SK-N-SH treated with all-trans-retinoic acid at 6 μM for 48 hours (cell line): ENCODE data around the gene CD200.

Source experiments
- ATAC-seq: fragments of 200-7000 bp; cut with Tn5 transposase; 3 replicates; pipeline ENCODE4 v1.9.1; 2020; ENCODE audit warnings: mild to moderate bottlenecking, moderate library complexity
- ARNTL ChIP-seq: fragments of 450-650 bp; formaldehyde crosslinking; IDR thresholded peaks from 2 replicates; pipeline ENCODE4 v1.5.0; 2020; ENCODE audit warnings: low read depth, mild to moderate bottlenecking, moderate library complexity, borderline replicate concordance
- BACH2 ChIP-seq: fragments of 250-450 bp; sonication (Bioruptor Pico); IDR thresholded peaks from 2 replicates; pipeline ENCODE4 v1.9.0; 2021; ENCODE audit warnings: mild to moderate bottlenecking, borderline replicate concordance
- CSDC2 ChIP-seq: fragments of 250-450 bp; sonication (Bioruptor Pico); IDR thresholded peaks from 2 replicates; pipeline ENCODE4 v1.5.0; 2020; ENCODE audit warnings: mild to moderate bottlenecking, moderate library complexity
- ESRRG ChIP-seq: fragments of 250-450 bp; sonication (Bioruptor Pico); IDR thresholded peaks from 2 replicates; pipeline ENCODE4 v1.6.1; 2021; ENCODE audit warnings: mild to moderate bottlenecking
- GLIS3 ChIP-seq: fragments of 250-450 bp; sonication (Bioruptor Pico); IDR thresholded peaks from 2 replicates; pipeline ENCODE4 v1.5.0; 2020; ENCODE audit warnings: mild to moderate bottlenecking, moderate library complexity
- ISL1 ChIP-seq: fragments of 250-450 bp; sonication (Bioruptor Pico); IDR thresholded peaks from 2 replicates; pipeline ENCODE4 v2.1.2; 2022; ENCODE audit warnings: mild to moderate bottlenecking, moderate library complexity
- OSR1 ChIP-seq: fragments of 250-450 bp; sonication (Bioruptor Pico); IDR thresholded peaks from 2 replicates; pipeline ENCODE4 v1.8.0; 2022; ENCODE audit warnings: moderate library complexity, mild to moderate bottlenecking, inconsistent platforms
- PPARA ChIP-seq: fragments of 250-450 bp; sonication (Bioruptor Pico); IDR thresholded peaks from 2 replicates; pipeline ENCODE4 v1.5.0; 2020; ENCODE audit warnings: mild to moderate bottlenecking, borderline replicate concordance
- RARB ChIP-seq: fragments of 250-450 bp; sonication (Bioruptor Pico); IDR thresholded peaks from 2 replicates; pipeline ENCODE4 v1.8.0; 2021; ENCODE audit warnings: mild to moderate bottlenecking, moderate library complexity
- TCF4 ChIP-seq: fragments of 250-450 bp; sonication (Bioruptor Pico); IDR thresholded peaks from 2 replicates; pipeline ENCODE4 v1.8.0; 2021; ENCODE audit warnings: mild to moderate bottlenecking, moderate library complexity, borderline replicate concordance
- TOX ChIP-seq: fragments of 250-450 bp; sonication (Bioruptor Pico); IDR thresholded peaks from 2 replicates; pipeline ENCODE4 v1.8.0; 2021; ENCODE audit warnings: mild to moderate bottlenecking, moderate library complexity, borderline replicate concordance
- ZC3H10 ChIP-seq: fragments of 250-450 bp; sonication (Bioruptor Pico); IDR thresholded peaks from 2 replicates; pipeline ENCODE4 v1.5.1; 2021; ENCODE audit warnings: mild to moderate bottlenecking, moderate library complexity
- ZFP3 ChIP-seq: fragments of 250-450 bp; sonication (Bioruptor Pico); IDR thresholded peaks from 2 replicates; pipeline ENCODE4 v1.5.0; 2020; ENCODE audit warnings: mild to moderate bottlenecking, moderate library complexity
- ZFP30 ChIP-seq: fragments of 450-650 bp; formaldehyde crosslinking; IDR thresholded peaks from 2 replicates; pipeline ENCODE4 v1.5.0; 2022; ENCODE audit warnings: mild to moderate bottlenecking, moderate library complexity
- ZNF565 ChIP-seq: fragments of 450-650 bp; formaldehyde crosslinking; conservative IDR thresholded peaks from 2 replicates; pipeline ENCODE4 v1.5.0; 2020; ENCODE audit warnings: low read depth, mild to moderate bottlenecking, moderate library complexity
- ZNF70 ChIP-seq: fragments of 450-650 bp; formaldehyde crosslinking; IDR thresholded peaks from 2 replicates; pipeline ENCODE4 v1.5.0; 2020; ENCODE audit warnings: mild to moderate bottlenecking, moderate library complexity
- ZNF8 ChIP-seq: fragments of 450-650 bp; formaldehyde crosslinking; IDR thresholded peaks from 2 replicates; pipeline ENCODE4 v1.5.0; 2020; ENCODE audit warnings: mild to moderate bottlenecking, moderate library complexity
- TF ChIP-seq, protein P1 (sequence below): fragments of 250-450 bp; sonication (Bioruptor Pico); IDR thresholded peaks from 2 replicates; pipeline ENCODE4 v1.5.1; 2020; ENCODE audit warnings: low read depth, mild to moderate bottlenecking, moderate library complexity
- TF ChIP-seq, protein P2 (sequence below): fragments of 250-450 bp; sonication (Bioruptor Pico); IDR thresholded peaks from 2 replicates; pipeline ENCODE4 v1.5.1; 2021; ENCODE audit warnings: mild to moderate bottlenecking, moderate library complexity
- TF ChIP-seq, protein P3 (sequence below): fragments of 250-450 bp; sonication (Bioruptor Pico); IDR thresholded peaks from 2 replicates; pipeline ENCODE4 v1.8.0; 2021; ENCODE audit warnings: low read depth, mild to moderate bottlenecking, moderate library complexity, borderline replicate concordance
- TF ChIP-seq, protein P4 (sequence below): fragments of 250-450 bp; sonication (Bioruptor Pico); IDR thresholded peaks from 2 replicates; pipeline ENCODE4 v1.8.0; 2020; ENCODE audit warnings: mild to moderate bottlenecking, moderate library complexity, borderline replicate concordance

CD200 gene

DNA sequence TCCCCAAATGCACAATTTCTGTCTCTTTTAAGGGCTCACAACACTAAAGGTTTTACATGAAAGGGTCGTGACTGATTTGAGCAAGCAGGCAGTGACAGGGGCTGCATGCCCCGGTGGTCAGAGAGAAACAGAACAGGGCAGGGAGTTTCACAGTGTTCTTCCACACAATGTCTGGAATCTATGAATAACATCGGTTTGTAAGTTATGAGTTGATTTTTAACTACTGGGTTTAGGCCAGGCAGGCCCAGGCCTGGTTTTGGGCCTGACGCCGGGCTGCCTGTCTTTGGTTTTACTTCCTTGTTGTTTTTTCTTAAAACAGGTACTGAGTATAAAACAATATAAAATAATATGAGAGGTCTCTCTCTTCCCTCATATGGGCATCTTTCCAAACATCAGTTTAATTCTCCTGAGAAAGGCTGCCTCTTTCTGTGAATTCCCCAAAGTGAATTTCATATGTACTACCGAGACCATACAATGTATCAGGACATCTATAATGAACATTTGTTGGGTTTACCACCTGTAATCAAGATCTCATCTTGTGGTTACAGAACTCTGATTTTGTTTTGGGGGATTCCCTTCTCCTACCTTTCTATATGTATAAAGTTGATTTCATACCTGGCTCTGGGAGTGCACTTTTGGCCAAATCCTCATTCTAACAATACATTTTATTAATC is 74.4 kb downstream of the CD200 start (continued):
- TF ChIP-seq, protein P1, sequence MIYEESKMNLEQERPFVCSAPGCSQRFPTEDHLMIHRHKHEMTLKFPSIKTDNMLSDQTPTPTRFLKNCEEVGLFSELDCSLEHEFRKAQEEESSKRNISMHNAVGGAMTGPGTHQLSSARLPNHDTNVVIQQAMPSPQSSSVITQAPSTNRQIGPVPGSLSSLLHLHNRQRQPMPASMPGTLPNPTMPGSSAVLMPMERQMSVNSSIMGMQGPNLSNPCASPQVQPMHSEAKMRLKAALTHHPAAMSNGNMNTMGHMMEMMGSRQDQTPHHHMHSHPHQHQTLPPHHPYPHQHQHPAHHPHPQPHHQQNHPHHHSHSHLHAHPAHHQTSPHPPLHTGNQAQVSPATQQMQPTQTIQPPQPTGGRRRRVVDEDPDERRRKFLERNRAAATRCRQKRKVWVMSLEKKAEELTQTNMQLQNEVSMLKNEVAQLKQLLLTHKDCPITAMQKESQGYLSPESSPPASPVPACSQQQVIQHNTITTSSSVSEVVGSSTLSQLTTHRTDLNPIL (CRISPR knock-in tag): no peak
- TF ChIP-seq, all 23 proteins: peak for 0

DNA sequence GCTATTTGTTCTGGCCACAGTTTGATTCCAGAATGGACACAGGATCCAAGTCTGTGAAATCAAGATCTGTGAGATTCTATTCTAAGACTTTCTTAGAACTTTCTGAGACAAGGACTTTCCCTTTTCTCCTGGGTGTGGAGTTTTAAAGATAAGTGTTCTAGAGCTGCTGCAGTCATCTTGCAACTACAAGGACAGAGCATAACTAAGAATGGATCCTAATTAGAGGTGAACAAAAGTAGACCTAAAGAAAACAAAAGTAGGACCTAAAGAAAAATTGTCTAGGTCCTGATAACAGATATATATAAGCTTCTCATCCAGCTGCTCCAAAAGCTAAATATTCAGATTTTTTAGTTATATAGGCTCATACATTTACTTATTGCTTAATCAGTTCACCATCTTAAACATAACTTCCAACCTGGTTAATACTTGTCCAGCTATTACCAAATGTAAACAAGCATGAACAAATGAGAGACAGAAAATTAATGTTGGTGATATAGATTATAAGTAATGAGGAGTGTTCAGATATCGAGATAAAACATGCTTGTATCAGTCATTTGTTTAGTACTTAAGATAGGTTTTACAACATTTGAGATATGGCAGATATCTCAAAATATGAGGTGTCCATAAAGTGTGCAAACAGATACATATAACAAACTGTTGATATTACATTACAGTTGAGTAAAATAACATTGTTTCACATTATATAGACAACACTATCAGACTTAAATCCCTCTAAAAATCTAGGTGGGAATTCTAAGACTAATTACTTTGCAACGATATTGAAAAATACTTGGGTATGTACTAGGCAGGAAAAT is 75.1 kb downstream of the CD200 start:
- no peak for TF ChIP-seq ISL1 (CRISPR knock-in tag)
- no peak for TF ChIP-seq ZFP3 (CRISPR knock-in tag)
- TF ChIP-seq TCF4 (CRISPR knock-in tag): no peak
- TF ChIP-seq, protein P2, sequence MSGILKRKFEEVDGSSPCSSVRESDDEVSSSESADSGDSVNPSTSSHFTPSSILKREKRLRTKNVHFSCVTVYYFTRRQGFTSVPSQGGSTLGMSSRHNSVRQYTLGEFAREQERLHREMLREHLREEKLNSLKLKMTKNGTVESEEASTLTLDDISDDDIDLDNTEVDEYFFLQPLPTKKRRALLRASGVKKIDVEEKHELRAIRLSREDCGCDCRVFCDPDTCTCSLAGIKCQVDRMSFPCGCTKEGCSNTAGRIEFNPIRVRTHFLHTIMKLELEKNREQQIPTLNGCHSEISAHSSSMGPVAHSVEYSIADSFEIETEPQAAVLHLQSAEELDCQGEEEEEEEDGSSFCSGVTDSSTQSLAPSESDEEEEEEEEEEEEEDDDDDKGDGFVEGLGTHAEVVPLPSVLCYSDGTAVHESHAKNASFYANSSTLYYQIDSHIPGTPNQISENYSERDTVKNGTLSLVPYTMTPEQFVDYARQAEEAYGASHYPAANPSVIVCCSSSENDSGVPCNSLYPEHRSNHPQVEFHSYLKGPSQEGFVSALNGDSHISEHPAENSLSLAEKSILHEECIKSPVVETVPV (CRISPR knock-in tag): no peak
- TF ChIP-seq ZC3H10 (CRISPR knock-in tag): no peak
- TF ChIP-seq TOX (CRISPR knock-in tag): no peak
- TF ChIP-seq ZNF565 (CRISPR knock-in tag): no peak
- TF ChIP-seq, protein P3, sequence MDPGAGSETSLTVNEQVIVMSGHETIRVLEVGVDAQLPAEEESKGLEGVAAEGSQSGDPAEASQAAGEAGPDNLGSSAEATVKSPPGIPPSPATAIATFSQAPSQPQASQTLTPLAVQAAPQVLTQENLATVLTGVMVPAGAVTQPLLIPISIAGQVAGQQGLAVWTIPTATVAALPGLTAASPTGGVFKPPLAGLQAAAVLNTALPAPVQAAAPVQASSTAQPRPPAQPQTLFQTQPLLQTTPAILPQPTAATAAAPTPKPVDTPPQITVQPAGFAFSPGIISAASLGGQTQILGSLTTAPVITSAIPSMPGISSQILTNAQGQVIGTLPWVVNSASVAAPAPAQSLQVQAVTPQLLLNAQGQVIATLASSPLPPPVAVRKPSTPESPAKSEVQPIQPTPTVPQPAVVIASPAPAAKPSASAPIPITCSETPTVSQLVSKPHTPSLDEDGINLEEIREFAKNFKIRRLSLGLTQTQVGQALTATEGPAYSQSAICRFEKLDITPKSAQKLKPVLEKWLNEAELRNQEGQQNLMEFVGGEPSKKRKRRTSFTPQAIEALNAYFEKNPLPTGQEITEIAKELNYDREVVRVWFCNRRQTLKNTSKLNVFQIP (CRISPR knock-in tag): no peak
- no peak for TF ChIP-seq GLIS3
- TF ChIP-seq ZNF70: no peak
- no peak for TF ChIP-seq ZNF8
- no peak for TF ChIP-seq ZFP30
- no peak for TF ChIP-seq ARNTL
- TF ChIP-seq BACH2 (CRISPR knock-in tag): no peak
- TF ChIP-seq, protein P4, sequence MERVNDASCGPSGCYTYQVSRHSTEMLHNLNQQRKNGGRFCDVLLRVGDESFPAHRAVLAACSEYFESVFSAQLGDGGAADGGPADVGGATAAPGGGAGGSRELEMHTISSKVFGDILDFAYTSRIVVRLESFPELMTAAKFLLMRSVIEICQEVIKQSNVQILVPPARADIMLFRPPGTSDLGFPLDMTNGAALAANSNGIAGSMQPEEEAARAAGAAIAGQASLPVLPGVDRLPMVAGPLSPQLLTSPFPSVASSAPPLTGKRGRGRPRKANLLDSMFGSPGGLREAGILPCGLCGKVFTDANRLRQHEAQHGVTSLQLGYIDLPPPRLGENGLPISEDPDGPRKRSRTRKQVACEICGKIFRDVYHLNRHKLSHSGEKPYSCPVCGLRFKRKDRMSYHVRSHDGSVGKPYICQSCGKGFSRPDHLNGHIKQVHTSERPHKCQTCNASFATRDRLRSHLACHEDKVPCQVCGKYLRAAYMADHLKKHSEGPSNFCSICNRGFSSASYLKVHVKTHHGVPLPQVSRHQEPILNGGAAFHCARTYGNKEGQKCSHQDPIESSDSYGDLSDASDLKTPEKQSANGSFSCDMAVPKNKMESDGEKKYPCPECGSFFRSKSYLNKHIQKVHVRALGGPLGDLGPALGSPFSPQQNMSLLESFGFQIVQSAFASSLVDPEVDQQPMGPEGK (CRISPR knock-in tag): no peak
- no peak for TF ChIP-seq PPARA (CRISPR knock-in tag)
- TF ChIP-seq CSDC2 (CRISPR knock-in tag): no peak
- ATAC-seq: no peak

DNA sequence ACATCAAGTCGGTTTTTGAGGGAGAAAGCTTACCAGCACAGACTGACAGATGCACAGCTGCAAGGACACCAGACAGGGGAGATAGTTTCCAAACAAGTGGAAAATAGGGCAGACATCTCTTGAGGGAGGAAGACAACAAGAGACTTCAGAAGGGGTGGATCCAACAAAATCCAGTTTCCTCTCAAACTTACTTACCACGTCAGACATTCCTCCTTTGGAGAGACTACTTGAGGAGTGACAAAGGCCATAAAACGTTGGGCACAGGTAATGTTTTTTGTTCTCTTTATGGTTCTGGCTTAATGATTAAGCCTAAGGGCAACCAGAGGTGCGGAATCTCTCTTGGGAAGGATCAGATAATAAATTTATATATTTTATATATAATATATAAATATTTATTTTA is 76.1 kb downstream of the CD200 start:
- no peak for ATAC-seq
- TF ChIP-seq BACH2 (CRISPR knock-in tag) (no peak), TOX (CRISPR knock-in tag) (no peak), ZNF70 (no peak), ZFP30 (no peak), OSR1 (CRISPR knock-in tag) (no peak), GLIS3 (no peak)
- TF ChIP-seq, protein P4 (CRISPR knock-in tag): no peak
- TF ChIP-seq, all 23 proteins: peak for 0

DNA sequence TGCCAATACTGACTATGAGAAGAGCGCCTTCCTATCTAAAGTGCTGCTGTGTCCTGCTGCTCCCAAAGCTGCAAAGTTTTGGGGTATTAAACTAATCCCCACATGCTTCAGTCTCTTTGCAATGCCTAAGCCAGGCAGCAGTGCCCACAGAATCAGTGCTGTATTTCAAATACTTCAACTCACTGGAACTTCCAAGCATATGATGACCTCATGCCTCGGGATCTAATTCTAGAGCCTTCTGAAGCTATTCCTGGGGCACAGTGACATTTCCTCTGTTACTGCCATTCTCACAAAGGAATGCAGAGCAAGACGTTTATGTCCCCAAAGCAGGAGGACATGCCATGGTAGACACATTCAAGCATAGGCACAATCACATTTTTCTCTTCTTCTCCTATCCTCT is 78.5 kb downstream of the CD200 start:
- no peak for ATAC-seq
- TF ChIP-seq GLIS3 (no peak), RARB (CRISPR knock-in tag) (no peak), PPARA (CRISPR knock-in tag) (no peak), ZNF8 (no peak), ZC3H10 (CRISPR knock-in tag) (no peak), TCF4 (CRISPR knock-in tag) (no peak), OSR1 (CRISPR knock-in tag) (no peak), ESRRG (CRISPR knock-in tag) (no peak), ARNTL (no peak), ZNF565 (CRISPR knock-in tag) (no peak), ZNF70 (no peak), CSDC2 (CRISPR knock-in tag) (no peak)
- TF ChIP-seq, protein P4 (CRISPR knock-in tag): no peak
- TF ChIP-seq, protein P3 (CRISPR knock-in tag): no peak
